Spleen (tissue), 7 donors: ENCODE measurements around the gene SIPA1L3.

Experiments used
- POLR2A ChIP-seq, 3 donors: fragments of 450-650 bp; IDR thresholded peaks; one replicate each; pipeline ENCODE4 v1.5.1; 2017; ENCODE audit warnings: antibody characterized with exemption in 3 of 3, mild to moderate bottlenecking in 1 of 3
- POLR2AphosphoS5 ChIP-seq, 3 donors: sonication (generic); formaldehyde crosslinking; IDR thresholded peaks; one replicate each; pipeline ENCODE4 v1.5.1; 2017; ENCODE audit warnings: antibody characterized with exemption in 3 of 3
- TF ChIP-seq, protein P1 (sequence below), 11 experiments: fragments of 200-600 bp in 7 of 11; fragments of 450-650 bp in 4 of 11; sonication (generic) in 4 of 11; IDR thresholded peaks in 8 of 11; conservative IDR thresholded peaks in 3 of 11; 1 replicate in 7 of 11; 2 replicates in 4 of 11; pipeline versions ENCODE4 v1.4.0 to v1.8.0; 2016 to 2021; ENCODE audit warnings: antibody characterized with exemption in 11 of 11, inconsistent platforms in 4 of 11, mild to moderate bottlenecking in 1 of 11
- donor health status: DM: no; HTN: no; CAD: no; lungs with moderate emphysema.
- donor health status: DM: no; HTN: no; CAD: no.
- donor health status: DM: no; HTN: no; CAD: no.

DNA sequence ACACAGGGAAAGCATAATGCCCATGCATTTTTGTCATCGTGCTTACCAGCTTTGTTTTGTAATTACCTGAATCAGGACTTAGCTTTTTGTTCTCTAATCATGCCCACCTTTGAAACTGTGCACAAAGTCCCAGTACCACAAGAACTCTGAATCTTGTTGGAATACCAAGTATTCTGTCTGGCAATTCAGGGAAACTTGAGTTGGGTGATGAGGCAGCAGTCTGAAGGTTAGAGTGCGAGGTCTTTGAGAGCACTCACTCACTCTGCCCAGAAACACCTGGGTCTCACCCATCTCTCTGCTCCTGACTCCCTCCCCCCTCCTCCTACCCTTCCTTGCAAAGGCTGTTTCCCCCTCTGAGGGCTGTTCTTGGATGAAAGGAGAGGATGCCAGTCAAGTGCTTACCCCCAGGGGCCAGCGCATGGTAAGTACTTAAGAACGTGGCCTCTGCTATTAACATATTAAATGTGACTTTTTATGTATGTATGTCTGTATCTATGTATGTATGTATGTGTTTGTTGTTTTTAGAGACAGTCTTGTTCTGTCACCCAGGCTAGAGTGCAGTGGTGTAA lies 22.4 kb downstream of the SIPA1L3 start:
- TF ChIP-seq, protein P1, sequence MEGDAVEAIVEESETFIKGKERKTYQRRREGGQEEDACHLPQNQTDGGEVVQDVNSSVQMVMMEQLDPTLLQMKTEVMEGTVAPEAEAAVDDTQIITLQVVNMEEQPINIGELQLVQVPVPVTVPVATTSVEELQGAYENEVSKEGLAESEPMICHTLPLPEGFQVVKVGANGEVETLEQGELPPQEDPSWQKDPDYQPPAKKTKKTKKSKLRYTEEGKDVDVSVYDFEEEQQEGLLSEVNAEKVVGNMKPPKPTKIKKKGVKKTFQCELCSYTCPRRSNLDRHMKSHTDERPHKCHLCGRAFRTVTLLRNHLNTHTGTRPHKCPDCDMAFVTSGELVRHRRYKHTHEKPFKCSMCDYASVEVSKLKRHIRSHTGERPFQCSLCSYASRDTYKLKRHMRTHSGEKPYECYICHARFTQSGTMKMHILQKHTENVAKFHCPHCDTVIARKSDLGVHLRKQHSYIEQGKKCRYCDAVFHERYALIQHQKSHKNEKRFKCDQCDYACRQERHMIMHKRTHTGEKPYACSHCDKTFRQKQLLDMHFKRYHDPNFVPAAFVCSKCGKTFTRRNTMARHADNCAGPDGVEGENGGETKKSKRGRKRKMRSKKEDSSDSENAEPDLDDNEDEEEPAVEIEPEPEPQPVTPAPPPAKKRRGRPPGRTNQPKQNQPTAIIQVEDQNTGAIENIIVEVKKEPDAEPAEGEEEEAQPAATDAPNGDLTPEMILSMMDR (IDR thresholded peaks at IDR 0.05 in 8 of 11, conservative IDR thresholded peaks at IDR 0.05 in 3 of 11) = no peak
- TF ChIP-seq POLR2A (IDR thresholded peaks at IDR 0.05) (no peak), POLR2AphosphoS5 (IDR thresholded peaks at IDR 0.05) (no peak)
